Measurements from ENCODE around the gene RAP1GAP2.
"Not testable (repeated sequence)": the region's sequence is repeated elsewhere in the genome, so short reads cannot be mapped to it uniquely, and the experiment has no call there.

The RAP1GAP2 gene

GRCh38 chr17:2890778-2891177 is 94.5 kb downstream of the RAP1GAP2 start:
- not testable (repeated sequence) for DNase-seq

GRCh38 chr17:2892305-2892971 is 96.2 kb downstream of the RAP1GAP2 start:
- DNase-seq = no peak

- no peak for DNase-seq
These were observed 97.2 kb downstream of the RAP1GAP2 start for GRCh38 chr17:2893422-2893914.

GRCh38 chr17:2894782-2895181 is 98.5 kb downstream of the RAP1GAP2 start:
- no peak for DNase-seq

- DNase-seq = no peak
These were observed 101.4 kb downstream of the RAP1GAP2 start for GRCh38 chr17:2897605-2898004.

DNA sequence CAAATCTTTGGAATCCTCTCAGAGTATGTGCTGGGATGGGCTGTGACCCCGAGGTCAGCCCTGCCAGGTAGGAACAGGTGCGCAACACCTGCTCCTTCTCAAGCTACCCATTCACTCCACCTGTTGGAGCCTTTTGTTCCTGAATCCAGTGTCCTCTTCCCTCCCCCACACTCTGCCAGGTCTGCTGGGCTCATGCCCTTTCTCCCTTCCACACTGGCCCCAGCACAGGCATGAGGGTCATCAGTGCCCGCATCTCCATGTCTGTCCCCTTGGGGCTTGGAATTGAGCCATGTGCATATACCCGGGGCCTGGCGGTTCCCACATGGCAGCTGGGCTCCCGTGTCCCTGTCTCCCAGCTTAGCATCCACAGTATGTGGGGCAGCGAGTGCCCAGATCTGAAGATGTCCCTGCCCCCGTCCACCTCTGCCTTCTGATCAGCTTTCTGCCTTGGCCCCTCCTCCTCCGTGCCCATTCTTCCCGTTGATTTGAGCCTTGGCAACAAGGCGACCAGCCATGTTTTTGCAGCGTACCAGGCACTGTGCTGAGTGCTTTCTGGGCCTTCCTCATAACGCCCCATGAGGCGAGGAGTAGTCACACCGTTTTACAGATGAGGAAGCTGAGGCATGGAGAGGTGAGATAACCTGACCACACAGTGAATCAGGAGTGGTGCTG is 102.2 kb downstream of the RAP1GAP2 start:
- no peak for DNase-seq

DNA sequence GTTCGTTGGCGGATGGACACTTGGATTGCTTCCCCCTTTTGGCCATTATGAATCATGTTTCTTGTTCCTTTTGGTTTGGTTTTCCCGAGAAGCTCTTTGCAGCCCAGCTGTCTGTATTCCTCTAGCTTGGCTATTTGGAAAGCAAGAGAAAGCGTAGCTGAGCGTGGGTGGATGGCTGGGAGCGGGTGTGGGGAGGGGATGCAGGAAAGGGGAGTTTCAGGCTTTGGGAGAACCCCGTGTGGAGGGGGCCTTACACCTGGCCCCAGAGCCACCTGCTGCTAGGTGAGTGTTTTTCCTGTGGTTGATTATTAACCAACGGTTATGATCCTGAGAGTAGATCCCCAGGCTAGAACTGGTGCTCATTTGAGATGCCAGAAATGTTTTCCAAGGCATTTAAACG is 103.7 kb downstream of the RAP1GAP2 start:
- no peak for DNase-seq

DNA sequence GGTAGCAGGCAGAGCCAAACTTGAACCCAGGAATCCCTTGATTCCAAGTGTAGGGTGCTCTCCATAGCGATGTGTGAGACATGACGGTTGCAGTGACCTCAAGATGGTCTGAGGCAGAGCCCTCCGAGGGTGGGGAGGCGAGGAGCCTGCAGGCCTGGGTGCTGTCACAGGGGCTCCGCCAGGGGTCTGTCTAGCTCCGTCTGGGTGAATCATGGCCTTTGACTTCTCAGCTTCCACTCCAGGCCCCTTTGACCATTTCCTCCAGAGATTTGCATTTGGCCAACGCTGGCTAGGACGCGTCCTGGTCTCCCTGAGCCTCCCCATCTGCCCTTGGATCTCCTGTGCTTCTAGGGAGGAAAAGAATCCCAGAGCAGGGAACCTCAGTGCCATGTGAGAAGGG is 104.6 kb downstream of the RAP1GAP2 start:
- DNase-seq = no peak

- DNase-seq = no peak
These were observed 105.3 kb downstream of the RAP1GAP2 start for GRCh38 chr17:2901582-2901981.

DNA sequence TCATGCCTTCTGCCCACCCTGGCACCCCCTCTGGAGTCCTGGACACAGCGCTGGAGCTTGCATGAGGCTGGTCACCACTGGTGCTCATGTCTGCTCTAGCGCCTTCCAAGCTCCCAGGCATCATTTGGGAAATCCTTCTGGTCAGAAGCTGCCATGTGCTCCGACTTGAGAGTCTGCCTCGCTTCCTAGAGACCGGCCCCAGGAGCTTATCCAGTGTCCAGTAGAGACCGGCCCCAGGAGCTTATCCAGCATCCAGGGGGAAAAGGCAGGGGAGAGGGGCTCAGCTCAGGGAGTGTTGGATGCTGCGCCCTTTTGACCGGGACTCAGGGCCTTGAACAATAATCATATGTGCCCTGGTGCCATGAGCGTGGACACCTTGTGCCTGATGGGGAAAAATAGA is 106.3 kb downstream of the RAP1GAP2 start:
- no peak for DNase-seq

DNA sequence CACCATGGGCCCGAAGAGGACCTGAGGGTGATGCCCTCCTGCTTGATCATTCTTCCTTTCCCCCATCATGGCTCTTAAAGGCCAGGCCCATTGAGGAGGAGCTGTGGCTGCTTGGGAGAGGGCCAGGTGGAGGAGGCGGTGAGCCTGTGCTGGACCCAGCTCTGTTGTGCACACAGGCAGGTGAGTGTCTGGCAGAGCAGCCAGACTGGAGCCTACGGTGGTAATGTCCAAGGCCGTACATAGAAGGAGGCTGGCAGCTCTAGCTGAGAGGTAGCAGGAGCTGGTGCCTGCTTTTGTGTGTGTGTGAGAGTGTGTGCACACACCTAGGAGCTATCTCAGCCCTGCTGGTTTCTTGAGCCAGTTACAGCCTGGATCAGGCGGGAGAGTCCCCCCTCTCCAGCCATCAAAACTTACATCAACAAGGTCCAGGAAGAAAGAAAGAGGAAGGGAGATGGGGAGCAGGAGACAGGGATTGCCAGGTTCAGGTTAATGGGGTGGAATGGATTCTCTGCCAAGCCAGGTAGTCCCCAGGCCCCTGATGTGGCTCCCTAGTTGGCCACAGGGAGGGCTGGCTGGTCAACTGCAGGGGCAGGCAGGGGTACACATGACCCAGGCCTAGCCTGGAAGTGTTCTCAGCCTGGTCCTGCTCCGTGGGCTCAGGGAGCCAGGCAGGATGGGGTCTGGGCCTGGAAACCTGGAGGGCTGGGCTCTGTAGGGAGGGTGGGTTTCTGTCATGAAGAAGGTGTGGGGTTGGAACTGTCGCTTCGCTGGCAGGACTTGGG is 107.1 kb downstream of the RAP1GAP2 start:
- no peak for DNase-seq

DNA sequence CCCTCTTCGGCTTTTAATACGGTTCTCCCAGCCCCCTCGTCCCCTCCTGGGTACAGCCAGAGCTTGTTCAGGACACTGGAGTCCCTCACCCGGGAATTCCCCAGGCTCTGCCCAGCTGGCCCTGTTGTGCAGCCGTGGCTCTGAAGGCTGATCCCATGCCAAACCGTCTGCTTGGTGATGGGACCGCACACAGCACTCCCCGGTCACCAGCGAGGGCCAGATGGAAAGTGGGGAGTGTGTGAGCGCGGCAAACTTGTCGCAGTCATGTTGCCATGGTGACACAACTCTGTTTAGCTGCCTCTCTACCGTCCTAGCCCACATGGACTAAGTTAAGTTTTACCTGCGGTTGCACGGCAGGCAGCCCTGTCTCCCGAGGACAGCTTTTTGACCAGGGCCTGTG is 107.9 kb downstream of the RAP1GAP2 start:
- DNase-seq = no peak

- no peak for DNase-seq
These were observed 109.0 kb downstream of the RAP1GAP2 start for GRCh38 chr17:2905269-2905668.

DNA sequence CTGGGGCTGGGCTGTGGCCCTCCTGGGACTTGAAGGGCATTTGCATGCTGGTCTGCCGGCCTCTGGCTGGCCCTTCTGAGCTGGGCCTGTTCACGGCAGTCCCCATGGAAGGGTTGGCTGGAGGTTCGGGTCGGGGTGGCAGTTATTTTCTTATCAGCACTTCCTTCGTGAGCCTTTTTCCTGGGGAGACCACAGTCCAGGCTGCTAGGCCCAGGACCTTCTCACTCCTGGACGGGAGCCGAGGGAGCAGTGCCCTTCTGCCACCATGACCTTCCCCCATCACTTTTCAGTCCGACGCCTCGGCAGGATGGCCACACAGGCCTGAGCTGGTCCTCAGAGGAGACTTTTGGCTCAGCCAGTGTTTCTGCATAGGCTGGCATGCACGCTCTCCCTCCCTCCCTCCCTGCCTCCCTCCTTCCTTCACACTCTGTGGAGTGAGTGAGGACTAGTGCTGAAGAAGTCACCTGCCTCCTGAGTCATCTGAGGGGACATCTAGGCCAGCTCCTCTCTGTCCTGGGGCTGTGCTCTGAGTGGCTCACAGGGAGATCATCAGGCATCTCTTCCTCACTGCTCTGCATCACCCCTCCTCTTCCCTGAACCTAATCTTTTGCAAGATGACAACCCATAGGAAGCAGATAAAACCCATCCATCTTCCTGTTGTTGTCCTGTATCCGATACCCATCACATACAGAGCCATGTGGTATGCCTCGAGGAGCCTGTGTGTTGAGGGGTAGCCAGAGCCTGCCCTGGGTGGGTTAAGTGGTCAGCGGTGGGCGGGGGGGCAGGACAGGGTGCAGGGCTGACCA is 109.7 kb downstream of the RAP1GAP2 start:
- DNase-seq = no peak

DNA sequence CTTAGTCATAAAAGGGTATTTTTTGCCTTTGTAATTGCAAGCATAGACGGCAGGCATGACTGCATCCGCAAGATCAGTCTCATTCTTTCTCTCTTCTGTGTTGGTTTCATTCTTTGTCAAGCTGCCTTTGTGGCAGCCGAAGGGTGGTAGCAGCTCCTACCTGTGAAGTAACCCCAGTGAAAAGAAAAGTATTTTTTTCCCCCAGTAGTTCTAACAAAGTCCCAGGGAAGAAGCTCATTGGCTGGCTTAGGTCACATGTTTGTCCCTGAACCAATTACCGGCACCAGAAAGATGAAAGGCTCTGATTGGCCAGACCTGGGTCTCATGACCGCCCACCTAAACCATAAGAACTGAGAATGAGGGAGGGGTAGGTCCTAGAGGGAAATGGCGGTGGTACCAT is 110.7 kb downstream of the RAP1GAP2 start:
- DNase-seq = no peak

DNA sequence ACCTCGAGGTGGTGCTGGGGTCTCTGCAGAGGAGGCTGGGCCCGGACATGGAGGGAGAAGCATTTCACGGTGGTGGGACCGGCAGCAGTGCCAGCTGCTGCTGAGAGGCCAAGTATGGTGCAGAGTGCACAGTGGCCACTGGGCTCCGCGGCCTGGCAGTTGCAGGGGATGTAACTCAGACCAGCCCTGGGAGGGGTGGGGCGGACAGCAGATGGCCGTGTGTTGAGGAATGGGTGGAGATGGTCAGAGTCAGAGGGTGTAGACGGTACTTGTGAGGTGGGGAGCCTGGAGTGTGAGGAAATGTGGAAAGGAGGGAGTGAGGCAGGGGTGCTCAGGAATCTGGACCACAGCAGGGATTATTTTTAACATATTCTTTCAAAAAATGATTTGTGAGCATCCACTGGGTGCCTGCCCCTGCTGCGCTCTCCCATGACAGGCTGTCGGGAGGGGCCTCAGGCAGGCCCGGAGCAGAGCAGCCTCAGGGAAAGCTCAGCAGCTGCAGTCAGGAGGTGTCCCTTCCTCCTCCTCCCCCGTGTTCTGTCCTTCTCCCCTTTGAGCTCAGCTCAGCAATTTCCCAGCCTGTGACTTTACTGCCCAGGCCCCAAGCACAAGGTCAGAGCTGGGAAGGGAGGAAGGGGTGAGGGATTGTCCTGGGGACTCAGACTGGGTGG is 113.1 kb downstream of the RAP1GAP2 start:
- no peak for DNase-seq

- DNase-seq = no peak
These were observed 113.6 kb downstream of the RAP1GAP2 start for GRCh38 chr17:2909846-2910234.

GRCh38 chr17:2911035-2911754 is 115.0 kb downstream of the RAP1GAP2 start:
- DNase-seq = no peak

DNA sequence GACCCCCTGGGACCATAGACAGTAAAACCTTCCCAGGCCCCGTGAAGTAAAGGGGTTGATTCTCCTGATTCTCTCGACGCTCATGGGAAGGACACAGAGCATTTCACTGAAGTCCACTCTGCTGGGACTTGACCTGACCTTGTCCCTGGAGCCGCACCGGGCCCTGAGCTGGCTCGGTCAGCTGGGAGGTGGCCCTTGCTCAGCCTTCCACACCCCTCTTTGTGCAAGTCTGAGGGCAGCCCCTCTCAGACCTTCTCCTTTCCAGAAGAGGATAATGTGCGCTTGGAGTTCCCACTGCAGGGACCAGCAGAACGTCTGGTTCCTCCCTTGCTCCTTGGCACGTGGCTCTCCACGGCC is 115.5 kb downstream of the RAP1GAP2 start:
- no peak for DNase-seq

- no peak for DNase-seq
These were observed 116.5 kb downstream of the RAP1GAP2 start for GRCh38 chr17:2912754-2913153.

GRCh38 chr17:2916461-2916860 is 120.2 kb downstream of the RAP1GAP2 start:
- no peak for DNase-seq

GRCh38 chr17:2921443-2921842 is 125.2 kb downstream of the RAP1GAP2 start:
- no peak for DNase-seq

Data from NCI-H1436 treated with DMSO at 0.1 percent for 48 hours (cell line).